NCI-H446 treated with DMSO at 0.1 percent for 48 hours (cell line): ENCODE results near the gene CLSTN3.
"Not testable (repeated sequence)": the region's sequence is repeated elsewhere in the genome, so short reads cannot be mapped to it uniquely, and the experiment has no call there.

Experiments
- DNase-seq: peaks from one replicate; lab custom pipeline; 2025; lab: John Stamatoyannopoulos, UW

The CLSTN3 gene

GRCh38 chr12:7103837-7104584 lies 26.2 kb upstream of the CLSTN3 start:
- no peak for DNase-seq

- no peak for DNase-seq
These were observed 24.1 kb upstream of the CLSTN3 start for GRCh38 chr12:7106082-7106481.

- not testable (repeated sequence) for DNase-seq
These were observed 23.0 kb upstream of the CLSTN3 start for GRCh38 chr12:7107181-7107580.

DNA sequence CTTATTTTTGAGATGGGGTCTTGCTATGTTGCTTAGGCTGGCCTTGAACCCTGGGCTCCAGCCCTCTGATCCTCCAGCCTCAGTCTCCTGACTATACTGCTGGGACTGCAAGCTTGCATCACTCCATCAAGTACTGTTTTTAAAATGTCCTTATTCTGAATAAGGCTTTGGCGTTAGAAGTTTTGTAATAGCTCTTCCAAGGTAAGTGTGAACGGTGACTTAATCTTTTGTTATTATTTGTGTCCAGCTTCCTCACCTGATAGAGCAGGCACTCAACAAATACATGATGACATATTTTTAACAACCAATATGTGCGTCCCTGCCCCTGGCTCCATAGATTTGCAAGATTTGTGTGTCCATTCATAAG lies 22.6 kb upstream of the CLSTN3 start:
- no peak for DNase-seq

GRCh38 chr12:7108003-7108795 lies 22.0 kb upstream of the CLSTN3 start:
- DNase-seq = no peak

DNA sequence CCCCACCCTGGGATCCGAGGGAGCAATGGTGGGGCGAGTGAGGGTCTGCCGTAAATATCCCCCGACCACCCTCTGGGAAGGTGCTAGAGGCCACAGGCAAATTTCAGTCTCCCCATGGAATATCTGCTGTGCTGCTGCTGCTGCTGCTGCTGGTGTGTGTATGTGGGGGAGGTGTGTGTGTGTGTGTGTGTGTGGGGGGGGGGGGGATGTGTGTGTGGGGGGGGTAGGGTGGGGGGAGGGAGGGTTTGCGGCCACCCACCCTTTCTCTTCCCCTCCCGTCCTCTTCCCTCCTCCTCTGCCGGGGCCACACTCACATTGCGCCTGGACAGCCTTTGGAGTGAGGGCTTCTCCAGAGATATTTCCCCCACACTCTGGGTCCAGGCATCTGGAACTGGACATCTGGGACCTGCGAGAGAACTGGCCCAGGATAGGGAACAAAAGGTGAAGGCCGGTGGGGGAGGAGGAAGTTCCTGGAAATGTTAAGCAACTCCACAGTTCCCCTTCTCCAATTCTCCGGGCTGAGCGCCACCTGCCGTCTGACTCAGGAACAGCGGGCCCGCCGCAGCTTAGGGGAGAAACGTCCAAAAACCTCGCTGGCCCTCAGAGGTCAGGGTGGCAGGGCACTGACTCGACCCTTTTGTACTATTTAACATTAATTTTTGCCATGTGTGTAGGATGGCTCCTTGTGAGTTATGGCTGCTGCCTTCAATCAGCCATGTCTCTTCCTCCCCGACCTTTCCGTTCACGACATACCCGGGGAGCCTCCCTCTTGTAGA lies 21.2 kb upstream of the CLSTN3 start, which contains the start of gene C1RL:
Gene C1RL (minus strand): TSS at position 419 of the 776 bp plus-strand sequence. CDS start 34 bp downstream, at position 385.
- peak; percentile 36 for DNase-seq

- no peak for DNase-seq
These were observed 20.6 kb upstream of the CLSTN3 start for GRCh38 chr12:7109572-7109920.

- no peak for DNase-seq
These were observed 19.5 kb upstream of the CLSTN3 start for GRCh38 chr12:7110661-7111060.

DNA sequence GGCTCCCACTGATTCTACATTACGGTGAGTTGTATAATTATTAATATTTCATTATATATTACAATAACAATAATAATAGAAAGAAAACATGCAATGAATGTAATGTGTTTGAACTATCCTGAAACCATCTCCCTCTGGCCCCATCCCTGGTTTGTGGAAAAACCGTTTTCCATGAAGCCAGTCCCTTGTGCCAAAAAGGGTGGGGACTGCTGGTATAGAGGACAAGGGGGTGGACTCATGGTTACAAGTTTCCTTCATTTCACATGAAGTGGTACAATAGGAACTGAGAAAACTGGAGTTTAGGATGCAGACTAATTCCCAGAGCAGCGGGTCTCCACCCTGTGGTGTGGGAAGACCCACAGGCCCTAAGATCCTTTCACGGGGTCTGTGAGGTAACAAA lies 18.1 kb upstream of the CLSTN3 start:
- DNase-seq = no peak

DNA sequence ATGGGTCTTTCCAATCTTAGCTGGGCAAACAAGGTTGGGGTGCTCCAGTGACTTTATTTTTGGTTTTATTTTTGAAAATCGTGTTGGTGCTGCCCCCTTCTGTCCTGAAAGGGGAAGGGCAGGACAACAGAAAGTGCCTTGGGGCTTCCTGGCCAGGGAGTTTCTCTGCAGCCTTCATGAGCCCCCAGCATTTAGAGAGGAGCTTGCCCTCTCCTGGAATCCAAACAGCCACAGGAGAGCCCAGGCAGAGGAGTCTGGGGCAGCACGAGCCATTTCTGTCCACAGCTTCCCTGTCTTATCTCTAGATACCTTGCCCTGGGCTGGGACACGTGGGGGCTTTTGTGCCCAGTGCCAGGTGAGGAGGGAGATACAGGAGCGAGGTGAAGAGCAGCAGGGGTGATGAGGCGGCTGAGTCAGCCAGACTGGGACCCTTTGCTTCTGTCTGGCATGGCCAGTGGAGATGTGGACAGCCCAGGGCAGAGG lies 16.7 kb upstream of the CLSTN3 start:
- no peak for DNase-seq

- DNase-seq = no peak
These were observed 16.2 kb upstream of the CLSTN3 start for GRCh38 chr12:7114008-7114407.

GRCh38 chr12:7114851-7115250 lies 15.3 kb upstream of the CLSTN3 start:
- DNase-seq = no peak

DNA sequence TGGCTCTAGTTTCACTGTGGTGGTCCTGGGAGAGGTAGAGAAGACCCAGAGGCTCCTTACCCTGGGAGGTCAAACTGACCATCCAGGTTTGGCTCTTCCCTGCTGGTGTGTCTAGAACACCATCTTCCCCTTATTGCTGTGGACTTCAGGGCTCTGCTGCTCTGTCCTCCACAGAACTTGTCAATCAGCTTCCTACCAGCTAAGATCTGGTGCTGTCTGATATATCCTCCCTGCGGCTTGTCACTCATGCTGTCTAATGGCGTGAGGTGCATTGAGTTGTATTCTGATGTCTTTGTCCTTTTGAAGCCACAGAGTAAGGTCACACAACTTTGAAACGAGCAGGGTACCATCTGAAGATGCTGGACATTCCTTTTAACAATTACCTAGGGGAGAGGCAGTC lies 14.0 kb upstream of the CLSTN3 start:
- no peak for DNase-seq

DNA sequence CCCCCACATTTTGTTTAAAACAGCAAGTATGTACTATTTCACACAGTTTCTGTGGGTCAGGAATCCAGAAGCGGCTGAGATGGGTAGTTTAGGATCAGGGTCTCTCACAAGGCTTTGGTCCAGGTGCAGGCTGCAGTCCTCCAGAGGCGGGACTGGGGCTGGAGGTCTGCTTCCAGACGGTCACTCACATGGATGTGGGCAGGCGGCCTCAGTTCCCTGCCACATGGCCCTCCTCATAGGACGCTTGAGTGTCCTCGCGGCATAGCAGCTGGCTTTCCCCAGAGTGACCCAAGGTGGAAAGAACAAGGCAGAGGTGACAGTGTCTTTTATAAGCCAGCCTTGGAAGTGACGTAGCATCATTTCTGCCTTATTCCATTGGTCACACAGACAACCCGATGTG lies 13.3 kb upstream of the CLSTN3 start:
- DNase-seq = no peak

DNA sequence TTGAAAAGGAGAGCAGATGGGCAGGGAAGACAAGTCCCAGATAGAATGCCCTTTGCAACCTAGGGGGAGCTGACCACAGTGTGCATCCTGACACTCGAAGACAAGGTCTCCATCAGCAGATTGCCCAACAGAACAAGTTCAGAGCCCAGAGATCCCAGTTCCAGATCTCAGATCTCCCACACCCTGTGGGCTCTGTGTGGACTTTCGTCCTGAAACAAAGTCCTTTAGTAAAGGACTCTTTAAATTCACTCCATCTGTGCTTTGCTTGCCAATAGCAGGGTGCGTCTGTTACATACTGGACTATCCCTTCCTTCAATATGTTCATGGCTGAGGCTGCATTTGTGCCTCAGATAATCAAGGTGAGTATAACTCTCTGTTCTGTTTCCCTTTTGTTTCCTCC lies 12.5 kb upstream of the CLSTN3 start:
- DNase-seq = no peak

GRCh38 chr12:7118881-7119280 lies 11.3 kb upstream of the CLSTN3 start:
- no peak for DNase-seq

GRCh38 chr12:7120166-7120565 lies 10.0 kb upstream of the CLSTN3 start:
- no peak for DNase-seq

DNA sequence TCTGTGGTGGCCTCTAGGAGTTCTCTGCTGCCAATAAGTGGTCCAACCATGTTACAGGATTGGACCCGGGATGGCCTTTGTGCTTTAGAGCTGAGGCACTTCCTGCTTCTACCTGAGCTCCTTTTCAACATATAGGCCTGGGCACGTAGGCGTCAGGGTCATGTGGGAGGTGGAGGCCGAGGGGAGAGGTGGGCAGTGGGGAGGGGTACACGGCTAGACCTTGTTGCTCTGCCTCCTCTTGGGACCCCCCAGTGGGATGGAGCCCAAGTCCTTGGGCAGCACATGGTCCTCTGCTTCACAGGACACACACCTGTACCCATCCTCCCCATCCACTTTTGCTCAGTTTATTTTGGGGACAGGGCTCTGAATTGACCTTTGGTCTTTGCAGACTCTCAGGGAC lies 8.8 kb upstream of the CLSTN3 start:
- DNase-seq = no peak

GRCh38 chr12:7122811-7123769 lies 7.1 kb upstream of the CLSTN3 start:
- DNase-seq = no peak

- DNase-seq = no peak
These were observed 6.2 kb upstream of the CLSTN3 start for GRCh38 chr12:7123806-7124522.
